Measurements from ENCODE around the gene GLCE.

DNA sequence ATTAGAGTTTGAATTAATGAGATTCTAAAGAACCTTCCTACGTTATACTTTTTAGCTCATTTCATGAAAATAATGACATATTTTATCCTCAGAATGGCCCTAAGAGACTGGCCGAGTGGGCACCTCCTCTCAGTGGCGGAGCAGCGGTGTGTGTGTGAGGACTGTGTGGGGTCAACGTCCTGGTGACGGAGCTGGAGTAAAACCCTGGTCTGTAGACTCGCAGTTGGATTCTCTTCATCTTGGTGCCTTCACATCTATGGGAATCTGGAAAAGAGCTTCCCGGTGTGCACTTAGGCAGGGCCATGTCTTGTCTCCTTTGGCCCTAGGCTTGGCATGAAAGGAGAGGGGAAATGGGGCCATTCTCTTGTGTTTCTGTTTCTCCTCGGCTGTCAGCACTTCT lies 116.9 kb downstream of the GLCE start:
- TF ChIP-seq CTCF (conservative IDR thresholded peaks at IDR 0.05; ENCODE audit: low read length) (no peak), EZH2phosphoT487 (IDR thresholded peaks at IDR 0.05; ENCODE audit: borderline replicate concordance) (no peak)
